ENCODE results near the gene NKD2.
A peak's percentile ranks its signal among the peaks of the same experiment; 100 is the strongest.

NKD2 gene

DNA sequence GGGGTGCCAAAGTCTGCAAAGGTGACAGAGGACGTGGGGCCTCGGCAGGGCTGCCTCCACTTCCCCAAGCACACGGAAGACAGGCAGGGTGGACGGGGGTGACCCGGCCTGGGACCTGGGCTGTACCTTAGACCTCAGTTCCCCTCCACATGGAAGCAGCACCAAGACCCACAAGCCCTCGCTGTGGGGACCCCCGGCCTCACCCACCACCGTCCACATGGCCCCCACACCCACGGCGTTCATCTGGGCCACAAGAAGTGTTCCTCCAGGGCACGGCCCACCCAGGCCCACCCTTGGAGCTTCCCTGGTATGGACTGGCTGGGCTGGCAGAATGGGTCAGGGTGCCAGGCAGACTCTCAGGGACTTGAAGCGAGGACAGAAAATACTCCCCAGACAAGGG, 45.8 kb upstream of the NKD2 start:
- TF ChIP-seq, protein P1, sequence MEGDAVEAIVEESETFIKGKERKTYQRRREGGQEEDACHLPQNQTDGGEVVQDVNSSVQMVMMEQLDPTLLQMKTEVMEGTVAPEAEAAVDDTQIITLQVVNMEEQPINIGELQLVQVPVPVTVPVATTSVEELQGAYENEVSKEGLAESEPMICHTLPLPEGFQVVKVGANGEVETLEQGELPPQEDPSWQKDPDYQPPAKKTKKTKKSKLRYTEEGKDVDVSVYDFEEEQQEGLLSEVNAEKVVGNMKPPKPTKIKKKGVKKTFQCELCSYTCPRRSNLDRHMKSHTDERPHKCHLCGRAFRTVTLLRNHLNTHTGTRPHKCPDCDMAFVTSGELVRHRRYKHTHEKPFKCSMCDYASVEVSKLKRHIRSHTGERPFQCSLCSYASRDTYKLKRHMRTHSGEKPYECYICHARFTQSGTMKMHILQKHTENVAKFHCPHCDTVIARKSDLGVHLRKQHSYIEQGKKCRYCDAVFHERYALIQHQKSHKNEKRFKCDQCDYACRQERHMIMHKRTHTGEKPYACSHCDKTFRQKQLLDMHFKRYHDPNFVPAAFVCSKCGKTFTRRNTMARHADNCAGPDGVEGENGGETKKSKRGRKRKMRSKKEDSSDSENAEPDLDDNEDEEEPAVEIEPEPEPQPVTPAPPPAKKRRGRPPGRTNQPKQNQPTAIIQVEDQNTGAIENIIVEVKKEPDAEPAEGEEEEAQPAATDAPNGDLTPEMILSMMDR (IDR thresholded peaks at IDR 0.05; ENCODE audit: extremely low read depth, missing control alignments) = no peak
- DNase-seq (ENCODE audit: low spot score) = no peak

DNA sequence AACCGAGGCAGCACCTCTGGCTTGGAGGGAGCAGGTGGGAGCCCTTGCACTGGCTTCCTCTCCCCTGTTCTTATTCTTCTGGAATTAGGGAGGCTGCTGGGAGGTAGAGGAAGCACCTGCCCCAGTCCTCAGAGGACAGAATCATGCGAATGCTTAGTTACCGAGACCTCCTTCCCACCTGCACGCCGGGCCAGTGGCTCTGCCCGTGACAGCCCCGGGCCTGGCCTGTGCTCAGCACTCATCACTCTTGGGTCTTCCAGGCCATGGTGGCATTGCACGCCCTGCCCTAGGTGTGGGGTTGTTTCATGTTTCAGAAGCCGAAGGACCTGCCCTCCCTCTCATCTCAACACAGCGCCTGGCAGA, 45.3 kb upstream of the NKD2 start:
- DNase-seq (ENCODE audit: low spot score) = no peak
- TF ChIP-seq, protein P1 (IDR thresholded peaks at IDR 0.05; ENCODE audit: extremely low read depth, missing control alignments) = no peak

DNA sequence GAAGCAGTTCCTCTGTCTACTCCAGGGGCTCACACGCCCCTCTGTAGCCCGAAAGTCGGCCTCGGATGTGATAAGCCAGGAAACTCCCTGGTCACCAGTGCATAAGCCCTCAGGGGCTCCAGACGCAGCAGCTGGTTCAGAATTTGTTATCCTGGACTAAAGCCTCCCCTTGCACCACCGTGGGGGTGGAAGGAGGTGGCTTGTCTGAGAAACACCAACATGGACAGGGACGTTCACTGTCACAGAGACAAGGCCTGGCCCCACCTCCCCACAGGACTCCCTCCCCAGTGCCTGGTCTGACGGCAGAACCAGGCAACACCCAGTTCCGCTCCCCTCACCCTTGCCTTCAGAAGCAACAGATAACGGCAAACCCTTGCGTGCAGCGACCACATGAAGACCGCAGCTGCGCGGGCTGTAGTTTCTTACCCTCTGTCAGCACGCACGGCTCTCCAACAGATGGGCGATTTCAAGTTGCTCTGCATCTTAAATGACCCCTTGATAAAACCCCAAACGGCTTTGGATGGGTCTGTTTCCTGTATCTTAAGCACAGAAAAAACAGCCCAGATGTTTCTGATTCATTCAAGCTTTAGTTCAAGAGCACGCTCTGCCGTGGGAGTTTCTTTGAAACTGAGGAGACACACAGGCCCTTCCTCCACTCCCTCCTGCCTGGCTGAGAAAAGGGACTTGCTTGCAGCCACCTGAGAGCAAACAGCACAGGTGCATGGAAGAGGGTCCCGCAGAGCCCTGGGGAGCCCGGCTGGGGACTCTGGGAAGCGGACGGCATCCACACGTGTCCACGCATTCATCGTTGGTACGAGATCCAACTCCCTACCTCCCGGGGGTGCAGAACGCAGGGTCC, 44.7 kb upstream of the NKD2 start:
- DNase-seq (ENCODE audit: low spot score) = peak; percentile 66
- TF ChIP-seq, protein P1 (IDR thresholded peaks at IDR 0.05; ENCODE audit: extremely low read depth, missing control alignments) = no peak

DNA sequence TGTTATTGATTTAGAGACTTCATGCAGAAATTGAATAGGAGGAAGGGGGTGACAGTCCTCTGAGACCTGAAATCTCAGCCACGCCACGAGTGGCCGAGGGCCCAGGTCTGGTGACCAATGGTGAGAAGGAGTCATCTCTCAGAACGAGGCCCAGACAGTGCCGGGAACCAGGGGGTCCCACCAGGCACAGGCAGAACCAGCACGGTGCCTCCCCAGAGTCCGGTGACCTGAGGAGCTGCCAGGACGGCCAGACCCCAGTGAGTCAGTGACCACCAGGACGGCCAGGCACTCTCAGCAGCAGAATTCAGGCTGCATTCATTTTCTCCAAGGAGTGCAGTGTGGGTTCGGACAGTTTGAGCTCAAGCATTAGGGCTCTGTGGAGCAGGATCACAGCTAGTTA, 43.8 kb upstream of the NKD2 start:
- DNase-seq (ENCODE audit: low spot score) = no peak
- TF ChIP-seq, protein P1 (IDR thresholded peaks at IDR 0.05; ENCODE audit: extremely low read depth, missing control alignments) = no peak

DNA sequence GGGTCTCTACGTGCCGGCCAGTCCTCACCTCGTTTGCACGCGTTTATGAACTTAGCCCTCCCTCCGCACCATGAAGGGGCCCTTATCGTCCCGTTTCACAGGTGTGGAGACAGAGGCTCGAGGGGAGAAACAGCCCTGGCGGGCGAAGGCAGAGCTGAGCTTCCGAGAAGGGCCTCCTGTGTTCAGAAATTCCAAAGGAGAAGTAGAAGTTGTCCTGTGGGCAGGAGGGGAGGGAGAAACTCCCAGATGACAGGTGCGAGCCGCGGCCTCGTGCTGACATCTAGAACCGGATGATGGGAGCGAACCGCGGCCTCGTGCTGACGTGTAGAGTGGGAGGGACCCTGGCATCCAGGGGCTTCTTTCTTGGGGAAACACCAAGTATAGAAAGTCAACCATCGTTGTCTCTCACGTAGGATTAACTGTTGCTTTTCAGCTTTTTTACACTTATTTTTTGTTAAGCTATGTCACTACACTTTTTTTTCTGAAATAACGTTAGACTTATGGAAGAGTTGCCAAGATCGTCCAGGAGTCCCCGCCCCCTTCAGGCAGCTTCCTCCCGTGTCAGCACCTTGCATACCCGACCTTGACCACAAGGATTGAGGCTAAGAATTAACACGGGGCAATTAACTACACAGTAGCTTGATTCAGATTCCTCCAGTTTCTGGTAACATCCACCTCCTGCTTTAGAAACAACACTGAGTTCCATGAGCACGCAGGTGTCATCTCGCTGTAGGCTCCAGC, 42.8 kb upstream of the NKD2 start:
- TF ChIP-seq, protein P1 (IDR thresholded peaks at IDR 0.05; ENCODE audit: extremely low read depth, missing control alignments) = no peak
- DNase-seq (ENCODE audit: low spot score) = no peak

DNA sequence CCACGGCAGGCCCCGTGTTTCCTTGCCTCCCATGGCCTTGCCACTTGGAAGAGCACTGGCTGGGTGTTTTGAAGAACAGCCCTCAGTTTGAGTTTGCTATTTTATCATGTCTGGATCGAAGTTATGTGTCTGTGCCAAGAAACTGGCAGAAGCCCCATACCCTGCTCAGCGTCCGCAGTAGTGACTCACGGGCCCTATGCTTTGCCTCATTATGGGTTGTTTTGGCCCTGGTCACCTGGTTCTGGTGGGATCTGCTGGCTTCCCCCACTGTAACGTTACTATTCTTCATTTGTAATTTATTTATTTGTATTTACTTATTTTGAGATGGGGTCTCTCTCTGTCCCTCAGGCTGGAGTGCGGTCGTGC, 42.3 kb upstream of the NKD2 start:
- TF ChIP-seq, protein P1 (IDR thresholded peaks at IDR 0.05; ENCODE audit: extremely low read depth, missing control alignments) = no peak
- no peak for DNase-seq (ENCODE audit: low spot score)

DNA sequence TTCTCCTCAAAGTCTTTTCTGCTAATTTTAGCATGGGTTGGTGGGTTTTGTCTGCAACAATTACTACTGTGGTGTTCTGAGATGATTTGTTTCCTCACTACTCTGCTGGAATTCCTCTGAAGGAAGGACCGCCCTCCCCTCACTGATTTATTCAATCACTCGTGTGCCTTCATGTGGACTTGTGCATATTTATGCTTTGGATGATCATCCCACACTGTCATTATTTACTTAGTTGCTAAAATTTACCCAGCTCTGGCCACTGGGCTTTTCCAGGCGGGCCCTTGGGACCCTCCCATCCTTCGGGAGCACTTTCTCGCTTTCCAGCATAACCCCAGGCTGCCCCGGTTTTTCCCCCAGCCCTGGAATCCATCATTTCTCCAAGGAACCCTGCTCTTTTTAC, 41.7 kb upstream of the NKD2 start:
- TF ChIP-seq, protein P1 (IDR thresholded peaks at IDR 0.05; ENCODE audit: extremely low read depth, missing control alignments) = no peak
- no peak for DNase-seq (ENCODE audit: low spot score)
